Spleen (tissue), 11 donors: ENCODE data around the gene FLOT1. TPM values are rescaled to one million over a fixed set of nuclear protein-coding genes. Genes with fewer than 3 reads are reported as not detected.
A peak's percentile ranks its signal among the peaks of the same experiment; 100 is the strongest.

Experiments
- DNase-seq: peaks from one replicate; pipeline ENCODE4 v3.0.0-alpha.2; 2020
- H3K27ac ChIP-seq, 8 donors: fragments of 200-600 bp; sonication (generic) in 7 of 8; 1 replicate in 4 of 8; 2 replicates in 4 of 8; pipeline versions ENCODE4 v1.5.0 to v1.8.0; 2016 to 2021; ENCODE audit warnings: inconsistent platforms in 4 of 8, mild to moderate bottlenecking in 4 of 8, moderate library complexity in 1 of 8
- H3K27me3 ChIP-seq, 7 donors: fragments of 200-600 bp; sonication (generic) in 6 of 7; replicated peaks in 1 of 7; 1 replicate in 4 of 7; 2 replicates in 3 of 7; pipeline versions ENCODE4 v1.5.0 to v1.8.0; 2016 to 2021; ENCODE audit warnings: inconsistent platforms in 3 of 7, mild to moderate bottlenecking in 1 of 7
- H3K36me3 ChIP-seq, 6 donors: fragments of 200-600 bp; sonication (generic) in 5 of 6; 1 replicate in 4 of 6; 2 replicates in 2 of 6; pipeline versions ENCODE4 v1.5.0 to v1.8.0; 2016 to 2021; ENCODE audit warnings: inconsistent platforms in 2 of 6
- H3K4me1 ChIP-seq, 6 donors: fragments of 200-600 bp; sonication (generic) in 5 of 6; 1 replicate in 3 of 6; 2 replicates in 3 of 6; pipeline versions ENCODE4 v1.5.0 to v1.8.0; 2016 to 2021; ENCODE audit warnings: inconsistent platforms in 3 of 6
- H3K4me3 ChIP-seq, 8 donors: fragments of 200-600 bp; sonication (generic) in 7 of 8; 1 replicate in 4 of 8; 2 replicates in 4 of 8; pipeline versions ENCODE4 v1.5.0 to v1.8.0; 2016 to 2021; ENCODE audit warnings: inconsistent platforms in 4 of 8, mild to moderate bottlenecking in 4 of 8, moderate library complexity in 2 of 8
- H3K9me3 ChIP-seq, 8 donors: fragments of 200-600 bp; sonication (generic) in 7 of 8; 1 replicate in 4 of 8; 2 replicates in 4 of 8; pipeline versions ENCODE4 v1.5.0 to v1.8.0; 2016 to 2021; ENCODE audit warnings: inconsistent platforms in 4 of 8
- CTCF ChIP-seq, 11 experiments: fragments of 200-600 bp in 7 of 11; fragments of 450-650 bp in 4 of 11; sonication (generic) in 4 of 11; IDR thresholded peaks in 8 of 11; conservative IDR thresholded peaks in 3 of 11; 1 replicate in 7 of 11; 2 replicates in 4 of 11; pipeline versions ENCODE4 v1.4.0 to v1.8.0; 2016 to 2021; ENCODE audit warnings: antibody characterized with exemption in 11 of 11, inconsistent platforms in 4 of 11, mild to moderate bottlenecking in 1 of 11
- POLR2A ChIP-seq, 3 donors: fragments of 450-650 bp; IDR thresholded peaks; one replicate each; pipeline ENCODE4 v1.5.1; 2017; ENCODE audit warnings: antibody characterized with exemption in 3 of 3, mild to moderate bottlenecking in 1 of 3
- POLR2AphosphoS5 ChIP-seq, 3 donors: sonication (generic); formaldehyde crosslinking; IDR thresholded peaks; one replicate each; pipeline ENCODE4 v1.5.1; 2017; ENCODE audit warnings: antibody characterized with exemption in 3 of 3
- WGBS, 5 donors: extraction: QIAGEN DNeasy Blood & Tissue Kit in 3 of 5; methylation state at CpG; one replicate each; pipeline versions ENCODE4 v1.1.5 to v1.1.7; 2013 to 2018; 5-methylcytosine and 5-hydroxymethylcytosine counted together
- intact Hi-C: fragments of 100-400 bp; cut with DNase I; formaldehyde crosslinking; loops from one replicate; pipeline ENCODE4 v1.15.0; 2023; ENCODE audit warnings: low total_unique reads
- polyA plus RNA-seq, 3 donors: library from polyadenylated mRNA; stranded (reverse); fragments of 200-250 nt; gene quantifications; one replicate each; pipeline ENCODE4 v1.2.1, GENCODE V29; 2013
- total RNA-seq, 7 donors: library from RNA; depleted of rRNA in 3 of 7; stranded (reverse); fragments of >200 nt in 3 of 7; fragmentation: NEBNext Ultra II Directional in 4 of 7; extraction: Animal tissue kit (Norgen Biotek cat#: 25700) in 4 of 7; gene quantifications; one replicate each; pipeline versions ENCODE4 v1.1.0 to v1.2.1, GENCODE V29; 2016 to 2021
- donor health status: healthy with polysubstance abuse.
- donor health status: DM: no; HTN: no; CAD: no; lungs with moderate emphysema.
- donor health status: DM: no; HTN: no; CAD: no.
- donor health status: Bipolar disorder and iron deficiency.
- donor health status: healthy.
- donor health status: DM: no; HTN: no; CAD: no.
- donor health status: DM: yes; HTN: yes; CAD: no.

The FLOT1 gene
- total and polyA plus RNA-seq, 10 donors: 116 to 205 (median 165) TPM

- Histone ChIP-seq H3K27me3 (no peaks in the 10 kb centered on the region), H3K36me3 (peaks cover 0 to 100% (median 86%) of the 10 kb centered on the region in 6 donors), H3K9me3 (no peaks in the 10 kb centered on the region), H3K4me3 (no peak overlapping the region), H3K27ac (peak overlapping the region in 6 of 8 donors; percentile 8 to 98 (median 38)), H3K4me1 (peaks cover 27 to 90% (median 58%) of the 10 kb centered on the region in 6 donors)
- peak in 1 of 3 donors; percentile 27 for TF ChIP-seq POLR2AphosphoS5 (IDR thresholded peaks at IDR 0.05)
- TF ChIP-seq POLR2A (IDR thresholded peaks at IDR 0.05): no peak
- TF ChIP-seq CTCF (IDR thresholded peaks at IDR 0.05 in 8 of 11, conservative IDR thresholded peaks at IDR 0.05 in 3 of 11): no peak
- DNase-seq: peak; percentile 41
- intact Hi-C loops: loop anchor here (10.0 kb wide), 1 partner anchor 112 kb away; the partner anchor contains the start of genes MRPS18B and PPP1R10
- WGBS, 5 donors: 84 to 89% (median 88%) methylated on average over 11 of the region's 11 CpGs
These were observed 15.7 kb downstream of the FLOT1 start for GRCh38 chr6:30726506-30727413.

GRCh38 chr6:30725713-30726505 lies 16.6 kb downstream of the FLOT1 start:
- WGBS, 5 donors: 57 to 77% (median 64%) methylated on average over 3 of the region's 3 CpGs
- peaks cover 26 to 84% (median 54%) of the 10 kb centered on the region in 6 donors for H3K4me1 ChIP-seq
- intact Hi-C loops: loop anchor here (10.0 kb wide), 1 partner anchor 111 kb away; the partner anchor contains the start of genes MRPS18B and PPP1R10
- DNase-seq: peak; percentile 47
- peaks cover 0 to 91% (median 81%) of the 10 kb centered on the region in 6 donors for H3K36me3 ChIP-seq
- H3K27me3 ChIP-seq: no peaks in the 10 kb centered on the region
- TF ChIP-seq CTCF (IDR thresholded peaks at IDR 0.05 in 8 of 11, conservative IDR thresholded peaks at IDR 0.05 in 3 of 11) (no peak), POLR2AphosphoS5 (IDR thresholded peaks at IDR 0.05) (peak in 1 of 3 donors; percentile 67), POLR2A (IDR thresholded peaks at IDR 0.05) (no peak)
- H3K27ac ChIP-seq: peak overlapping the region in 5 of 8 donors; percentile 33 to 98 (median 39)
- H3K9me3 ChIP-seq: no peaks in the 10 kb centered on the region
- no peak overlapping the region for H3K4me3 ChIP-seq

- H3K27ac ChIP-seq: peak overlapping the region in 6 of 8 donors; percentile 20 to 98 (median 38)
- H3K36me3 ChIP-seq: peaks cover 0 to 83% (median 73%) of the 10 kb centered on the region in 6 donors
- no peak for TF ChIP-seq POLR2AphosphoS5 (IDR thresholded peaks at IDR 0.05)
- TF ChIP-seq CTCF (IDR thresholded peaks at IDR 0.05 in 8 of 11, conservative IDR thresholded peaks at IDR 0.05 in 3 of 11): no peak
- no peak for TF ChIP-seq POLR2A (IDR thresholded peaks at IDR 0.05)
- intact Hi-C loops: loop anchor here (10.0 kb wide), 1 partner anchor 110 kb away; the partner anchor contains the start of genes MRPS18B and PPP1R10
- H3K9me3 ChIP-seq: no peaks in the 10 kb centered on the region
- peaks cover 20 to 76% (median 47%) of the 10 kb centered on the region in 6 donors for H3K4me1 ChIP-seq
- H3K27me3 ChIP-seq: no peaks in the 10 kb centered on the region
- DNase-seq: peak; percentile 10
- no peak overlapping the region for H3K4me3 ChIP-seq
- WGBS, 5 donors: 39 to 56% (median 54%) methylated on average over 6 of the region's 6 CpGs
These were observed 17.4 kb downstream of the FLOT1 start for GRCh38 chr6:30724906-30725667.
